GM18861 (cell line): ENCODE results near the gene RAI14.
"Not testable (repeated sequence)": the region's sequence is repeated elsewhere in the genome, so short reads cannot be mapped to it uniquely, and the experiment has no call there.

Source experiments
- ATAC-seq: cut with Tn5 transposase; IDR thresholded peaks from one replicate; pipeline ENCODE4 v1.9.1; 2021; ENCODE audit not compliant: unreplicated experiment

RAI14 gene

DNA sequence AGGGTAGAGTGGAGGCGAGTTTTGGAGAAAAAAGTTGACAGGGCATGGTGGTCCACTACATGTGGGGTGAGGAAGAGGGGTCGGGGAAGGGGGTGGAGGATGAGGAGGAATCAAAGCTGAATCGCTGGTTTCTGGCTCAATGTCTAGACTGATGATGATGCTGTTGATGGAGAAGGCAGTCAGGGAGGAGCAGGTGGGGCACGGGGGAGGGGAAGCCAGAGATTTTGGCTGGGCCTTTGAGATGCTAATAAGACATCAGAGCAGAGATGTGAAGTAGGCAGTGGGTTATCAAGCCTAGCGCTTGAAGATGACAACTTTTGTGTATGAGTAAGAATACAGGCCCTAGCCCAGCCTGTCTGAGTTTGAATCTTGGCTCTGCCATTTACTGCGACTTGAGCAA lies 150.4 kb downstream of the RAI14 start:
- no peak for ATAC-seq

DNA sequence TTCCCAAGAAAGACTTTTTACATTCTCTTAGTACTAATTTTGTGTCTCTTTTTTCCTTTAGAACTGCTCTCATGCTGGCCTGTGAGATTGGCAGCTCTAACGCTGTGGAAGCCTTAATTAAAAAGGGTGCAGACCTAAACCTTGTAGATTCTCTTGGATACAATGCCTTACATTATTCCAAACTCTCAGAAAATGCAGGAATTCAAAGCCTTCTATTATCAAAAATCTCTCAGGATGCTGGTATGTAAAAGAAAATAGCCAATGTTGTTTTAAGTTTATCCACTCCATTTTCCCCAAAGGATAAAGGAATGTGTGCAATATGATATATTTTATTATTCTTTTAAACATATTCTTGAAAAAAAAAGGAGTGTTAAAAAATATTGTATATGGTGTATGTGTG lies 155.6 kb downstream of the RAI14 start:
- ATAC-seq: no peak

DNA sequence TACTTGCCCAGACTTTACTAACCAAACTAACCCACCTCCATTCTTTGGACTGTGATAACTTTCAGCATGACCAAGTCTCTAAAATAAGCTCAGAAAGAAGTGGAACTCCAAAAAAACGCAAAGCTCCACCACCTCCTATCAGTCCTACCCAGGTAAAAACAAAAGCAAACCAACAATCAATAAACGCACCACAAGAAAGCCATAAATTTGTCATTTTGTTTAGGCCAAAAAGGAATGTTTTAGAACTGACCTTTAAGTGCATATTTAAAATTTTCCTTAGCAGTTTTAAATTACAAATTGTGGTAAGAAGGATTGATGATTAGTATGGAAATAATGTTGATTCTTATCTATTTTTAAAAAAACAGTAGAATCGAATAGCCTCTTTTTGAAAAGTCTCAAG lies 157.4 kb downstream of the RAI14 start:
- no peak for ATAC-seq

DNA sequence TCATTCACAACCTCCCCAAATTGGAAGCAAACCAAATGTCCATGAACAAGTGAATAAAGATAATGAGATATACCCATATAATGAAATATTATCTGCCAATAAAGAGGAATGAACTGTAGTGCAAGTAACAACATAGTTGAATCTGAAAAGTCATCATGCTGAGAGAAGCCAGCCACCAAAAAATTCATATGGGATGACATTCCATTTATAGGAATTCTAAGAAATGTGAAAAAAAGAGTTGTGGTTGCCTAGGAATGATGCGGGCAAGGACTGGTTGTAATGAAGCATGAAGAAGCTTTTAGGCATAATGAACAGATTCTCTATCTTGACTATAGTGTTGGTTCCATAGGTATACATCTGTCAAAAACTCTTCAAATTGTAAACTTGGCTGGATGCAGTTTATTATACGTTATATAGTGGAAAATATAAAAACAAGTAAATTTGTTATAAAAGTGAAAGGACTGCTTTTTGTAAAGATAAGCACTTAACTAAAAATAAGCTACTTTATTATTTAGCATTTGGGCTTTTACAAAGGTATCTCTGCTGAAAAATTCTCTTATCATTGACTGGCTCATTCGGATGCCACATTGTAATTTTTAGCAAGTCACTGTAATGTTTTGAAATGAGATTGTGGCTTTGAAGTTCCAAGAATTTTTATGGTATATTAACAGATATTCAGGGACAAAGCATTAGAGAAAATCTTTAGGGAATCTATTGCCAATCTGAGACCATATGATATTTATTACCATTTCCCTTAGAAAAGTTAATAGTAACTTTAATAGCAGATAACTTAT lies 161.6 kb downstream of the RAI14 start:
- ATAC-seq: no peak

DNA sequence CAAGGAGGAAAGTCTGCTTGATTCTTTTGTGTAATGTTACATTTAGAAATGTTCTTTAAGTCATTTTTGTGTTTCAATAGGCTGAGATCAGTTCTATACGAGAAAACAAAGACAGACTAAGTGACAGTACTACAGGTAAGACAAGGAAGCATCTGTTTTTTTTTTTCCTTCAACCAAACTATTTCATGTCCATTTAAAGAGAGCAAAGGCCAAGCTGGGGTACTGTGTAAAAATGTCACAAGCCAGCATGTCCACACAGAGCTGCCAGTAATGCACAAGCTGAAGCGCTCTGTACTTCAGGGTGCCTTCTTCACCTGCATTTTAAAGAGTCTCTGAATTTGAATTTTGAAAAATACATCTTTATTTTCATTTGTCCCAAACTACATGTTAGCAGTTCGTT lies 162.6 kb downstream of the RAI14 start:
- ATAC-seq: no peak

DNA sequence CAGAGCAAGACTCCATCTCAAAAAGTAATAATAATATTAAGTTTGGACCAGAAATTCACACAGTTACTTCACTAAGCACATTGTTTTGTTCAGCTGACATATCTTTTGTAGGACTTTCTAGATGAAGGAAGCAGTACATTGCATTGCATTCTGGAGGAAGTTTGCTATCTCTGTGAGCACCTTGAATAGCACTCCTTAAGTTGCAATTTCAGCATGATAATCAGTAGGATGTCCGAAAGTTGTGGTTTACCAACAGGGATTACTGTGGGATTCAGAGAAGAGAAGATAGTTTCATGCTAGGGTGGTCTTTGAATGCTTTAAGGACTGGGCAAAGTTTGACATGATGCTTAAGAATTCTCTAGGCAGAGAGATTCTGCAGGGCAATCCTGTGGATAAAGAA lies 164.5 kb downstream of the RAI14 start:
- no peak for ATAC-seq

DNA sequence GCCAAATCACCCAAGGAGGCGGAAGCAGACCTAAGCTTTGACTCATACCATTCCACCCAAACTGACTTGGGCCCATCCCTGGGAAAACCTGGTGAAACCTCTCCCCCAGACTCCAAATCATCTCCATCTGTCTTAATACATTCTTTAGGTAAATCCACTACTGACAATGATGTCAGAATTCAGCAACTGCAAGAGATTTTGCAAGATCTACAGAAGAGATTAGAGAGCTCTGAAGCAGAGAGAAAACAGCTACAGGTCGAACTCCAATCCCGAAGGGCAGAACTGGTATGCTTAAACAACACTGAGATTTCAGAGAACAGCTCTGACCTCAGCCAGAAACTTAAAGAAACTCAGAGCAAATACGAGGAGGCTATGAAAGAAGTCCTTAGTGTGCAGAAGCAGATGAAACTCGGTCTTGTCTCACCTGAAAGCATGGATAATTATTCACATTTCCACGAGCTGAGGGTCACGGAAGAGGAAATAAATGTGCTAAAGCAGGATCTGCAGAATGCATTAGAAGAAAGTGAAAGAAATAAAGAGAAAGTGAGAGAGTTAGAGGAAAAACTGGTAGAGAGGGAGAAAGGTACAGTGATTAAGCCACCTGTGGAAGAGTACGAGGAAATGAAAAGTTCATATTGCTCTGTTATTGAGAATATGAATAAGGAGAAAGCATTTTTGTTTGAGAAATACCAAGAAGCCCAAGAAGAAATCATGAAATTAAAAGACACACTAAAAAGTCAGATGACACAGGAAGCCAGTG lies 167.0 kb downstream of the RAI14 start:
- no peak for ATAC-seq

DNA sequence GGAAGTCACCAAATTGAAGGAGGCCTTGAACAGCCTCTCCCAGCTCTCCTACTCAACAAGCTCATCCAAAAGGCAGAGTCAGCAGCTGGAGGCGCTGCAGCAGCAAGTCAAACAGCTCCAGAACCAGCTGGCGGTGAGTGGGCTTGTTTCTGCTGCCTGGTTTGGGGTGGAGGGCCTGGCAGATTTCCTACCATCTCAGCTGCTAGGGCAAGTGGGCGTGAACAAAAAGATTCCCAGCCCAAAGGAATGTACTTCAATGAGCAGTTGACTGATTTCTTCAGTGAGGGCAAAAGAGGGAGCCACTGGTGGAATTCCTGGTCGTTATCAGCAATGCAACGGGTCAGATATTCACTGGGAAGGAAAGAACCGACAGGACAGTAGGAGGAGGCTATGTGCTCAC lies 170.2 kb downstream of the RAI14 start:
- no peak for ATAC-seq

DNA sequence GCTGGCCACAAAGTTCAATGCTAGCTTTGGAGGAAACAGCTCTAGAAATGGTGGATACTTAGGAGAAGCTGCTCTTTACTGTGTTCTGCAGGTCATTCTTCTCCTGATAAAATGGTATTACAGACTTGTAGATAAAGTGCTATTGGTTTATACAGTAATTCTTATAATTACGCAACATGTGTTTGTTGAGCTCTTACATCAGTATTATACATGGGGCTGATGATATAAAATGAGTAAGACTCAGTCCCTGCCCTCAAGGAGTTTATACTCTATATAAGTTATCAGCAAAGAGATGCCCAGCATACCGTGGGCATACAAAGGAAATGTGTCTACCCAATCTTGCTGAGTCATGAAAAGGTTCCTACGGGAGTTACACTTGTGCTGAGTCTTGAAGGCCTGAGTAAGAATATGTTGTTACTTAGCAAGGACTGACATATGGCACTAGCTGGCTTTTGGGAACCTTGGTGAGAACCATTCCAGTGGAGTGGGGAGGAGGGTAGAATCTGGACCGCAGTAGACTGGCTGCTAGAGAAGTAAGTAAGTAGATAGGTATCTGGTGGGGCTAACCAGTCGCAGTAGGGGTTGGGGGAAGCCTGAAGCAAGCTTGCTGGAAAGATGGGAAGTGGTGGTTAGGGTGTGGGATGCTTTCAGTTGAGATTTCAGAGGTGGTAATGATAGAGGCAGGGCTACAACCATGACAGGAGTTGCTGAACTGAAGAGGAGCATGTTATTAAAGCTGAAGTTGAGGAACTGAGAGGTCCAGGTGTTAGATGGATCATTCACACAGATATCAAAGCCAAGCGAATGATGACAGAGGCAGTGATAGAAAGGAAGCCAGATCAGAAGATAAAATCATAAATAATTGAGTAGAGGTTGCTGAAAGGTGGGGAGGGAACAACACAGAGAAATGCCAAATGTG lies 171.7 kb downstream of the RAI14 start:
- no peak for ATAC-seq

DNA sequence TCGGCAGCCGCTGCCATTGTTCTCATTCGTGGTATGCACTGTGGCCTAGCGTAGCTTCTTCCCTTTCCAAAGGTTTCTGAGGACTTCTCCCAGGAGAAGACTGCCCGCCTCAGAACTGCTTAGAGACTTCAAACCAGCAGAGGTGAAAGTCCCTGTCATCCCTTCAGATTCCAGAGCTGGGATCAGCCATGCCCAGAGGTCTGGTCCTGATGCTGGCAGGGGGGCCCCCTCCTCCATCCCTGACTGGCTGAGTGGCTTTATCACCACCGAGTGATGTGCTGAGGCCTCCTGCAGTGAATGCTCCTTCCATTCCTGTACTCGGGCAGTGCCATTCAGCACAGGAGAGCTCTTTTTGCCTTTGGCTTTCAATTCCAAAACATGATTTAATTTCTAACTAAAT lies 174.7 kb downstream of the RAI14 start:
- not testable (repeated sequence) for ATAC-seq

DNA sequence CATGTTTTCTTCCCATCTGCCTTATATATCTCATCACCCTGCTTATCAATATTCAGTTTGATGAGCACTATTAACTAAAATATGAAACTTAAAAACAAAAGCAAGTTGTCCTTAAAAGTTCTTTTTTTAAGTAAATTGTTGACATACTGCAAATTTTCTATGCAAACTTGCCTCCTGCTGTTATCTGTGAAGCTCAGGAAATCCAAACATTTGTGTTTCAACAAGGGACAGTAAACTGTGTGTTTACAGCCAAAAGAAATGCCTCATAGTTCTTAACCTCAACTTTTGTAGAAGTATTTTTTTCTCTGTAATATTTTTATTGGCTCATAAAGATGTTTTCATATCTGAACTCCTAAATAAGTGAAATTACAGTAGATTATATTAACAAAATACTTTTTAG lies 175.2 kb downstream of the RAI14 start:
- ATAC-seq: no peak

DNA sequence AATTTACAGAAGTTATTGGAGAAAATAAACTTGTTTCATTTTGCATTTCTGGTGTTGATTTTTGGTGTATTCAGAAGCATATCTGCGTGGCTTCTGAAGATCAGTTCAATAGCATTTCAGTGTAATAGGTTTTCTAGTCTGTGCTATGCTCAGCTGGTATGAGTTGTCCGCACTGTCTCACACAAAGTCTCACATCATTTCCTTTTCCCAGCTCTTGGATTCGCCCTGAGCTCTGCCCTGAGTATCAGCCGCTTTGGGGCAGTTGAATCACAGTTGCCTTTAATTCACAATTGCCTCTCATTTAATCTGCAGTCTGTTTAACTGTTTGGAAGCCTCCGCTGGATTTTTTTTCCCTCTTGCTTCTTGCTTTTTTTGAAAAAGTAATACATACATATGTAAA lies 176.4 kb downstream of the RAI14 start:
- ATAC-seq: no peak

DNA sequence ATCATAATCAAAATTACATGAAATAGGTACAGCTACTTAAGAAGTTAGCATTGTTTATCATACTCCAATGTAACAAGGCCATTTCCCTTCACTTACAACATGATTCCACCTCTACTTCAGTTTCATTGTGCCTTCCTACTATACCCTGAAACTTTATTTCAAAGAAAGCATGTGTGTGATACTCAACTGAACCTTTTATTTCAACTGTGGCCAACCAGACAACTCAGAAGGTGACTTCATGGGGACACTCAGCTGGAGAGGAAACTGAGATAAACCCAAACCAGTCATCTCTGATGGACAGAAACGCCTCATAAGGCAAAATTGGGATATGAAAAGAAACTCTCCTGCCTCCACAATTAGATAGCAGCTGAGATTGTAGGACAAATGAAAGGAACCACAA lies 177.0 kb downstream of the RAI14 start:
- no peak for ATAC-seq

DNA sequence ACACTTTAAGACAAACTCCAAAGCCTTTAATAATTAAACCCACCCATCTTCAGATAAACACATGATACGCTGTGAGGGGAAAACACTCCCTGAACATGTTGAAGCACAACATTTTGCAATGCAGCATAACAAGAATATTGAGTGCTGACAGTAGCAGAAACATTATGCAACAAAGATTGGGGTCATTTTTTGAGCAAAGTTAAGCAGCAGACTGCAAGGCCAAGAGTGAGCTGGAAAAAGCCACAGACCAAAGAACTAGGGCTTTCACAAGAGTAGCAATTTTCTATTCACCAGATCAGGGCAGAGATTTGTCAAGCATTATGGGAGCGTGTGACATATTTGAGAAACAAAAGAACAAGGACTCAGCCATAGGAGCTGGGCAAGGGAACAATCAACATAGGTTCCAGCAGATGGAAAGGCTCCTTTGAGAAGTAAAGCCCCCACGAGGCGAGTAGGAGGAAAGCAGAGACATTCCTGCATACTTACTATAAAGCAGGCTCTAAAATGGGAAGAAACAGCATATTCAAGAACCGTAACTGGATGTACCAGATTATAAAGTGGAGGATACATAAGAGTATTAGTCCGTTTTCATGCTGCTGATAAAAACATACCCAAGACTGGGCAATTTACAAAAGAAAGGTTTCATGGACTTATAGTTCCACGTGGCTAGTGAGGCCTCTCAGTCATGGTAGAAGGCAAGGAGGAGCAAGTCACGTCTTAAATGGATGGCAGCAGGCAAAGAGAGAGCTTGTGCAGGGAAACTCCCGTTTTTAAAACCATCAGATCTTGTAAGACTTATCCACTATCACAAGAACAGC lies 178.1 kb downstream of the RAI14 start:
- no peak for ATAC-seq

DNA sequence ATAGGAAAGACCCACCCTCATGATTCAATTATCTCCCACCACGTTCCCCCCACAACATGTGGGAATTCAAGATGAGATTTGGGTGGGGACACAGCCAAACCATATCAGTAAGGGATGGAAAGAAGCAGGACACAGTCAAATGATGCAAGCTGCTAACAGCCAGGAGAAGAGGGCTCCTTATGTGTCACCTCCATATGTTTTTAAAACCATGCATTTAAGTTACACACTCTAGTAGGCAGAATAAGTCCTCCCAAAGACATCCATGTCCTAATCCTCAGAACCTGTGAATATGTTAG lies 178.6 kb downstream of the RAI14 start:
- ATAC-seq: no peak

DNA sequence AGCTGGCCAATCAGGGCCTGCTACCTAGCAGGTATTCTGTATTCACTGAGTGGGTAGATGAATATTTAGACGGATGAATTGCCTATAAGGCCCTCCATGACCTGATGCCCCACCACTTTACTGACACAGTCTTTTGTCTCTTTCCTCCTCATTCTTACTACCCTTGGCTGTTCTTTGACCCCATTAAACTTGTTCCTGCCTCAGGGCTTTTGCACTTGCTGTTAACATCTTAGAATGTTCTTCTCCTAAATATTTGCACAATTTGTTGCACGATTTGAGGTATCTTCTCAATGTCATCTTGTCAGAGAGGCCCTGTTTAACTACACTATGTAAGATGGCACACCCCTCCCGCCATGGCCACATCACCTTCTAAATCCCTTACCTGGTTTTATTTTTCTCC lies 179.5 kb downstream of the RAI14 start:
- no peak for ATAC-seq

DNA sequence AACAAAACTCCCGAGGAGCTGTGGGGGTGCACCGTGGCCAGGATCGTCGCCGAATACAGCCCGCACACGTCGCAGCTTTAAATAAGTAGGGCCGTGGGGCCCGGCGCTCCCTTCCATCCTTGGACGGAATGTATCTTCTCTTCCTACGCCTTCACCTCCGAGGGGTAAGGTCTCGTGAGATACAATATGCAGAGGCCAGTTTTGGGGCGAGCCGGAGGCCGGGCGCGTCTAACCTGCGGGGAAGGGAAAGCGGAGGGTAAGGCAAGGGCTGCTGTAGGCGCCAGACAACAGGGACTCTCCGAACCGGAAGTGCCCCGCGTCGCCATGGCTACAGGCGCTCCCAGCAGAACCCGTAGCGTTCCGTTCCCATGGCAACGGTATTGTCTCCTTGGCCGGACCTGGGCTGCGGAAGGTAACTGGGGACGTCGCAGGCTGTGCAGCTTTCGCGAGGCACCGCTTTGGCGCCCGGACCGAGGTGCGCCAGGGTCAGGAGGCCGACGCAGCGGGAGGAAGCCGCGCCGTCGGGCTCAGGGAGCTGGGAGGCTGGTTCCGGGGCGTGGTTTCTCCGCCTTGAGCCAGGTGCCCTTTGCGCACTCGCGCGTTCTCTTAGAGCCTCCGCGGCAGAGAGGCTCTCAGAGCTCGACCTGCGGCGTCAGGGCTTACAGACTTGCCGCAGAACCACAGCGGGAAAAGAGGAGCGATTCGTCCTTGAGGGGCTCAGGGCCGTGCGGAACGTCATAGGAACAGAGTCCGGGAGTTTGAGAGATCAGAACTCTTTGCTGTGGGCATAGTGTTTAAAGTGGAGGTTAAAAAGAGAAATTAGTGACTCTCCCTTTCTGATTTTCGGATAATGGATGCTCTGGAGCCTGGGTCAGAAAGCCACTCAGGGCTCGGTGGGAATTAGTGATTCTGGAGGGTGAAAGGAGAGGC lies 182.9 kb downstream of the RAI14 start, which contains the start of gene TTC23L:
TTC23L (plus strand) TSS at position 380 of the 930 bp plus-strand sequence. CDS start 1,508 bp downstream, outside the sequence.
- ATAC-seq: peak; percentile 95

DNA sequence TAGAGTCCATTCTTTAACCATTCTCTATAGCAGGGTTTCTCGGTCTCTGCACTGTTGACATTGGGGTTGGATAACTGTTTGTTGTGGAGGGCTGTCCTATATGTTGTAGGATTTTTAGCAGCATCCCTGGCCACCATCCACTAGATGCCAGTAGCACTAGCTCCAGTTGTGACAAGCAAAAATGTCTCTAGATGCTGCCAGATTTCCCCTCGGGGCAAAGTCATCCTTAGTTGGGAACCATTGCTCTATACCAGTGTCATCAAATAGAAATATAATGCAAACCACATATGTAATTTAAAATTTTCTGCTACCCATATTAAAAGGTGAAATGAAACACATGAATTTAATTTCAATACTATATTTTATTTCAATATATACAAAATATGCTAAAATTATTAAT lies 185.7 kb downstream of the RAI14 start:
- no peak for ATAC-seq

DNA sequence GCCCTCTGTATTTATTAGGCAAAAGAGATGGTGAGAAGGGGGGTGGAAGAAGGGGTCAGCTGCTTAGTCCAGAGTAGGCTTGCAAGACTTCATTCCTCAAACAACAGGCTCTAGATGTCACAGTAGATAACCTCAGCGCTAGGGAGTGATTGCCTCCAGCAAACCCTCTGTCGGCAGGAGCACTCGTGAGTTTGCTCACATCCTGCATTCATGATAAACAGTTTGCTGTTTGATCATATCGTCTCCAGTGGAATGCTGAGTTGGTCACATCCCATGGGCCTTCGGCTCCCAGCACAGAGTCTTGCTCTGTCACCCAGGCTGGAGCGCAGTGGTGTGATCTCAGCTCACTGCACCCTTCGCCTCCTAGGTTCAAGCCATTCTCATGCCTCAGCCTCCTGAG lies 186.4 kb downstream of the RAI14 start:
- ATAC-seq: no peak

DNA sequence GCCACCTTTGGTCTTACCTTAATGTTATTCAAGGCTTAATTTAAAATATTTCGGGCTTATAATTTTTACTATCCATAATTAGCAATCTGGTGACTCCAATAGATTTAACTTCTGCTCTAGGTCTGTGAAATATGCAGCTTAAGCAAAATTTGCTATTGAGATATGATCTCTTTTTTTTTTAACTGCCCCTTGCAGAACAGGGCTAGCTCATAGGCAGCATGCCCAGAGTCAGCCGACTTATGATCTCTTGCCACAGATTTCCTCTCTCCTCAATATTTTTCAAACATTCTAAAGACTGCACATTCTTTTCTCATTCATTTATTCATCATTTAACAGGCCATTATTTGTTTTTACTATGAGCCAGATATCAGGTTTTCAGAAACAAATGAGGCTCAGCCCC lies 187.4 kb downstream of the RAI14 start:
- ATAC-seq: no peak
